Stimulated activated CD4-positive, alpha-beta T cell treated with anti-CD3 and anti-CD28 coated beads, Interleukin-2, amount 100 ng/mL, for 48 hours (primary cell): ENCODE measurements around the gene CYBC1.
A peak's percentile ranks its signal among the peaks of the same experiment; 100 is the strongest.

Source experiments
- DNase-seq, 2 donors: peaks; one replicate each; pipeline ENCODE4 v3.0.0-alpha.2; 2020

Gene CYBC1

GRCh38 chr17:82407255-82407654 lies 43.3 kb downstream of the CYBC1 start:
- no peak for DNase-seq

GRCh38 chr17:82406131-82406671 lies 44.4 kb downstream of the CYBC1 start:
- DNase-seq, result no peak

GRCh38 chr17:82405051-82405450 lies 45.5 kb downstream of the CYBC1 start:
- DNase-seq, result no peak

GRCh38 chr17:82403662-82404660 lies 46.6 kb downstream of the CYBC1 start:
- DNase-seq, result no peak

GRCh38 chr17:82402865-82403264 lies 47.7 kb downstream of the CYBC1 start:
- DNase-seq, result no peak

- peak; percentile 20 to 37 for DNase-seq
Measured at GRCh38 chr17:82400830-82401229, 49.7 kb downstream of the CYBC1 start.

- DNase-seq, result no peak
Measured at GRCh38 chr17:82400206-82400605, 50.3 kb downstream of the CYBC1 start.

GRCh38 chr17:82399601-82400101 lies 50.9 kb downstream of the CYBC1 start:
- DNase-seq, result no peak

GRCh38 chr17:82399041-82399441 lies 51.5 kb downstream of the CYBC1 start:
- DNase-seq, result no peak

GRCh38 chr17:82397449-82398335 lies 52.9 kb downstream of the CYBC1 start:
- DNase-seq, result no peak

GRCh38 chr17:82396601-82397435 lies 53.7 kb downstream of the CYBC1 start:
- no peak for DNase-seq

GRCh38 chr17:82394278-82394677 lies 56.3 kb downstream of the CYBC1 start:
- no peak for DNase-seq

- no peak for DNase-seq
Measured at GRCh38 chr17:82392941-82393340, 57.6 kb downstream of the CYBC1 start.
